Adrenal gland (tissue), 5 donors: Measurements from ENCODE around the gene ABHD16A.

Experiments used
- CTCF ChIP-seq, 6 experiments: fragments of 450-650 bp in 4 of 6; fragments of 200-600 bp in 2 of 6; sonication (generic) in 1 of 6; IDR thresholded peaks; 1 replicate in 5 of 6; 2 replicates in 1 of 6; pipeline versions ENCODE4 v1.5.1 to v1.8.0; 2016 to 2021; ENCODE audit warnings: antibody characterized with exemption in 6 of 6, mild to moderate bottlenecking in 2 of 6, moderate library complexity in 1 of 6
- POLR2A ChIP-seq, 2 donors: fragments of 450-650 bp; IDR thresholded peaks; one replicate each; pipeline ENCODE4 v1.6.1; 2017; ENCODE audit warnings: antibody characterized with exemption in 2 of 2, mild to moderate bottlenecking in 2 of 2, moderate library complexity in 1 of 2
- donor health status: DM: no; HTN: no; CAD: no.

- no peak for TF ChIP-seq CTCF (IDR thresholded peaks at IDR 0.05)
- no peak for TF ChIP-seq POLR2A (IDR thresholded peaks at IDR 0.05)
Observed at GRCh38 chr6:31717499-31718222, 14.5 kb upstream of the ABHD16A start.
